Stimulated activated CD4-positive, alpha-beta T cell treated with anti-CD3 and anti-CD28 coated beads, Interleukin-1b, Interleukin-23, amount 100 ng/mL, for 4 hours (primary cell): ENCODE data around the gene MPV17L2.

ENCODE experiments used
- DNase-seq, 2 donors: peaks; one replicate each; pipeline ENCODE4 v3.0.0-alpha.2; 2020; ENCODE audit warnings: low read depth in 2 of 2

MPV17L2 gene

GRCh38 chr19:18160971-18161635 lies 31.9 kb upstream of the MPV17L2 start:
- DNase-seq = peak; percentile 79 to 83

GRCh38 chr19:18161636-18162002 lies 31.4 kb upstream of the MPV17L2 start:
- no peak for DNase-seq

DNA sequence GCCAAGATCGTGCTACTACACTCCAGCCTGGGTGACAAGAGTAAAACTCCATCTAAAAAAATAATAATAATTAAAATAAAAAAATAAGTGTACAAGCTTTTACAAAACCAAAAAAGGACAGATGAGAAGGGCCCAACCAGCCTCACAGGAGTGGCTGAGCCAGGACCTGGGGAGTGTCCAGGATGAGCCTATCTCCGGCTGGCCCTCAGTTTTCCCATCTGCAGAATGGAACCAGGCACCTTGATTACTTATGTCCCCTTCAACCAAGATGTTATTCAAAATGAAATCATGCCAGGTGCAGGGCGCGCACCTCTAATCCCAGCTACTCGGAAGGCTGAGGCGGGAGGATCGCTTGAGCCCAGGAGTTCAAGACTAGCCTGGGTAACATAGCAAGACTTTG lies 28.9 kb upstream of the MPV17L2 start:
- no peak for DNase-seq

DNA sequence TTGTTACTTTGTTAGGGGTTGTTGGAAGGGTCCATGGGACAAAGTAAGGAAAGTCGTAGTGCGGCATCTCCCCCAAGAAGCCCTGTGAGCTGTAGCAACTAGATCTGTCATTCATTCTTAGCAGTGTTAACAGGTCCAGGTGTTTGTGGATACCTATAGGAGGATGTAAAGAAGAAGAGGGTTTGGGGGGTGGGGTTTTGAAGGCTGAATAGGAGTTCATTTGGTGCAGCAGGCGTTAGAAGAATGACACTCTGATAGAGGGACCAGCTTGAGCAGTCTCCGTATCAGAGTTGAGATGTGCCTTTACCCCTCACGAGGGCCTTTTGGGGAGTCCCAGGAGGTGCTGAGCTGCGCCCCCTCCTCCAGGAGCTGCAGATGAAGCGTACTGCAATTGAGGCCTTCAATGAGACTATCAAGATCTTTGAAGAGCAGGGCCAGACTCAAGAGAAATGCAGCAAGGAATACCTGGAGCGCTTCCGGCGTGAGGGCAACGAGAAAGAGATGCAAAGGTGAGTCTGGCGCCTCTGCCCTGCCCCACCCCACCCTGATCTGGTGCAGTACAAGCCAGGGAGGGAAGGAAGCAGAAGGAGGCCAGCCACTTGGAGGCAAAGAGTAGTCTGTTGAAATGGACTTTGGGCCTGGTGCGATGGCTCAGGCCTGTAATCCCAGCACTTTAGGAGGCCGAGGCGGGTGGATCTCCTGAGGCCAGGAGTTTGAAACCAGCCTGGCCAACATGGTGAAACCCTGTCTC lies 27.0 kb upstream of the MPV17L2 start:
- DNase-seq = no peak

GRCh38 chr19:18167011-18167410 lies 26.0 kb upstream of the MPV17L2 start:
- DNase-seq = no peak

- peak; percentile 49 to 51 for DNase-seq
Observed at GRCh38 chr19:18167975-18168645, 24.9 kb upstream of the MPV17L2 start.

DNA sequence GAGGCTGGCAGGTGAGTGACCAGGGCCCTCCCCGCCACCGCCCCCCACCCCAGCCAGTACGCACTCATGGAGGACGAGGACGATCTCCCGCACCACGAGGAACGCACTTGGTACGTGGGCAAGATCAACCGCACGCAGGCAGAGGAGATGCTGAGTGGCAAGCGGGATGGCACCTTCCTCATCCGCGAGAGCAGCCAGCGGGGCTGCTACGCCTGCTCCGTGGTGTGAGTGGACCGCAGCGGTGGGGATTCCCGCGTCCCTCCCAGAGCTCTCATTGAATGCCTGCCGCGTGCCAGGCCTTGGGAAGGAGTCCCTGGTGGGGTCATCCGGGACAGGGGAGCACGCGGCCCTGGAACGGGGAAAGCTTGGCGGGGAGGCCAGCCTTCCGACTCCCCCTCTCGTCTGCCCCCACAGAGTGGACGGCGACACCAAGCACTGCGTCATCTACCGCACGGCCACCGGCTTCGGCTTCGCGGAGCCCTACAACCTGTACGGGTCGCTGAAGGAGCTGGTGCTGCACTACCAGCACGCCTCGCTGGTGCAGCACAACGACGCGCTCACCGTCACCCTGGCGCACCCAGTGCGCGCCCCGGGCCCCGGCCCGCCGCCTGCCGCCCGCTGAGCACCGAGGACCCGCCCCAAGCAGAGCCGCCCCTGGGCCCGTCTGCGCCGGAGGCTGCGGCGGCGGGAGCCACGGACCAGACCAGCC lies 24.2 kb upstream of the MPV17L2 start:
- DNase-seq = no peak

GRCh38 chr19:18170714-18171255 lies 22.2 kb upstream of the MPV17L2 start:
- no peak for DNase-seq

DNA sequence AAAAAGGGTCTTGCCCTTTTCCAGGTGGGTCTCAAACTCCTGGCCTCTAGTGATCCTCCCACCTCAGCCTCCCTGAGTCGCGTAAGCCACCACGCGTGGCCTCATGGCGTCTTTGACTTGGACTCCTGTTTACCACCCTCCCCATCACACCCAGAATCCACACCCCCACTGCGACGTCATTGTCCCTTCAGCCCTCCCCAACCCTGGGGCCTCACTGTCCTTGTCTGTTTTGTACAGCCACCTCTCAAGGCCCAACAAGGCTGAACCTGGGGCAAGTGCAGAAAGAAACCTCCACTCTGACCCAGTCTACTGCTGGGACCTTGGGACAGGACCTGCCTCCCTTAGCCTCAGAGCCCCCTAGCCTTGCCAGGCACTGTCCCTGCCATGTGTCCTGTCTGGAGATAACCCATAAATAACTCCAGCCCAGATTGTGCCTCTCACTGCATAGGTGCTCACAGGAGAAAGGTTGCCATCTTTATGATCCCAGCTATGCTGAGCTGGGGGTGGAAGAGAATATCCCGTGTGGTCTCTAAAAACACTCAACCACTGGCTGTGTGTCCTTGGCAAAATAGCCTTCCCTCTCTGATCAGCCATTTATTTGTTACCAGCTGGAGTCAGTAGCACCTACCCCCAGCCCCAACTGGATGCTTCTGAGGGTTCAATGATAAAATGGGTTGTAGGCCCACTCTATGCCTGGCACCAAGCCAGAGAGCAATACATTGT lies 21.3 kb upstream of the MPV17L2 start:
- no peak for DNase-seq

DNA sequence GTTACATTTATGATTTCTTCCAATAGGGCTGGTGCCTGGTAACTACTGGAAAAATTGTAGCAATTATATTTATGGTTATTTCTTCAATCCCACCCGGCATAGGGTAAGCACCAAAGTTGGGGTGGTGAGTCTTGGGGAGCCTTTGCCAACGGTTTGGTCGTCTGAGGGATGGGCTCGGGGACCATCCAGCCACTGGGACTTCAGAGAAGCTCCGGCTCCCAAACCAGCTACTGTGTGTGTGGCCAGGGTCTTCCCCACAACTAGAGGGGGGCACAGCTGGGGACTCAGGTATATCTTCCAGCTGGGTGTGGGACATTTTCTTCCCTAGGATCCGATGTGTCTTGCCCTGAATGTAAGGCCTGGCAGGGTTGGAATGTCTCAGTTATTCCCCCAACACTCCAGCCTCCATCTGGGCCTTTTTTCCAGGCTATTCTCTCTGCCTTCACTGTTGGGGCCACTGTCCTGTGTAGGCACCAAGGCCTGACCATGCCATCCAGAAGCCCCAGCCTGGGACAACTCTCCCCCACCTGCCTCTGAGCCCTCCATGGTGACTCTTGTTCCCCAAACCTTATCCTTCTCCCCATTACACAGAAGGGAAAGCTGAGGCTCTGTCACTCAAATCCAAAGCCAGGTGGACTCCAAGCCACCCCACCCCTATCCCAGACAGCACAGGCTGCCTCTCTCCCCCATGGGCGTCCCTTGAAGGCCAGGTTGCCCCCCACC lies 20.5 kb upstream of the MPV17L2 start:
- no peak for DNase-seq

DNA sequence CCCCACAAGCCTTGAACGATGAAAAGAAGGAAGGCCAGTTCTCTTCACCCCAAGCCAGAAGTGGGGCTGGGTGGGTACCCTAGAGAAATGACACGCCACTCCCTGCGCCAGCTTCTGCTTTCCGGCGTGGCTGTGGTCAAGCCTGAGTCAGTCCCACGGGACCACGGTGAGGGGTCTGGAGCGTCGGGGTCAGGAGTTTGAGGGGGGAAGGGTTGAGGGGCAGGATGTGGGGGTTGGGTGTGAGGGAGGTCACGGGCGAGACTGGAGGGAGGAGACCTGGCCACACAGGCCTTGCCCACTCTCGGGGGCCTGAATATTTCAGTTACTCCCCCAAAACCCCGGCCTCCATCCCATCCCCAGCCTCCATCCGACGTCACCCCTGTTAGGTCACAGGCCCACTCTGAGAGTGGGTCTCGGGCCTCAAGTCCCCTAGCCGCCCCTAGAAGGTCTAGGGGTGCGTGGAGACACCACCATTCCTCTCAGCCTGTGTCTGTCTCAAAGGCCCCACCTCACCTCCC lies 19.9 kb upstream of the MPV17L2 start:
- DNase-seq = no peak

- DNase-seq = peak; percentile 49 to 61
Observed at GRCh38 chr19:18173572-18174288, 19.3 kb upstream of the MPV17L2 start, which contains the start of gene IFI30. IFI30 (plus strand) TSS chr19:18173813; CDS start chr19:18173842, 29 bp downstream.

GRCh38 chr19:18174983-18175382 lies 18.0 kb upstream of the MPV17L2 start:
- DNase-seq = no peak

DNA sequence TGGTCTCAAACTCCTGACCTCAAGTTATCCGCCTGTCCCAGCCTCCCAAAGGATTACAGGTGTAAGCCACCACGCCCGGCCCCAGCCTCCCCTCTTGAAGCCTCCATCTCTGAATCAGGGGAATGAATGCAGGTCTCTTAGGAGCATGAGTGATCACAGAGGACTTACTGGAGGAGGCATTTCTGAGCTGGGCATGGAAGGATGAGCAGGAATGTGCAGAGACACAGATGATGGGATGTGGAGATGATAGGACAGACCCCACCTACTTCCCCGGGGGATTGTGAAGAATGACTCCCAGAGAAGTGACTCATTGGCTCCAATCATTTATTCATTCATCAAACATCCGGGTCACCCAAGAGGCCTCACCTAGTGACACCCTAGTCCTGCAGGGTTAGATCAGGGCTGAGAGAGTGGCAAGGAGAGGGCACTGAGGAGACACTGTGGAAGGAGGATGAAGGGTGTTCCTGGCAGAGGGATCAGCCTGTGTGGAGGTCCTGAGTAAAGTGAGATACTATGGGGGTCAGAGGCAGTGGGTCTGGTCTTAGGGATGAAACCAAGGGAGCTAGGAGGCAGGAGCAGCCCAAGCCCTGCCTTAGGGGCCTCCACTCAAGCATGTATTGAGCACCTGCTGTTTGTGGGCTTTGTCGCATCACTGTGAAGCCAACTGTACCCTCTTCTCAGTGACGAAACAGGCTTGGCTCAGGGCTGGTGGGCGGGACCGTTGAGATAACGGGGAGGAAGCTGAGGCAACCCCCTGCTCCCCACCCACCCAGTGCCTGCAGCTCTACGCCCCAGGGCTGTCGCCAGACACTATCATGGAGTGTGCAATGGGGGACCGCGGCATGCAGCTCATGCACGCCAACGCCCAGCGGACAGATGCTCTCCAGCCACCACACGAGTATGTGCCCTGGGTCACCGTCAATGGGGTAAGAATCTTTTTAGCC lies 16.4 kb upstream of the MPV17L2 start:
- no peak for DNase-seq

DNA sequence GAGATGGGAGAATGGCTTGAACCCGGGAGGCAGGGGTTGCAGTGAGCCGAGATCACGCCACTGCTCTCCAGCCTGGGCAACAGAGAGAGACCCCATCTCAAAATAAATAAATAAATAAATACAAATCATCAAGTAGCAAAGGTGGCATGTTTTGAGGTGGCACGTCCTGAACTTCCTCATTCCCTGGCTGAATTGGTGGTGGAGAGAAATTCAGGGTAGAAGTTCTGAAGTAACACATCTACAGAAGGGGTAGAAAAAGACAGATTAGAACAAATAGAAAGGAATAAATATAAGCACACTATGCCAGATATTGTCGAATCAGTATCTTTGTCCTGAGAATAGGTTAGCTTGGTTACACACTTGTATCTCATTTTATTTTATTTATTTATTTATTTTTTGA lies 13.1 kb upstream of the MPV17L2 start:
- no peak for DNase-seq

DNA sequence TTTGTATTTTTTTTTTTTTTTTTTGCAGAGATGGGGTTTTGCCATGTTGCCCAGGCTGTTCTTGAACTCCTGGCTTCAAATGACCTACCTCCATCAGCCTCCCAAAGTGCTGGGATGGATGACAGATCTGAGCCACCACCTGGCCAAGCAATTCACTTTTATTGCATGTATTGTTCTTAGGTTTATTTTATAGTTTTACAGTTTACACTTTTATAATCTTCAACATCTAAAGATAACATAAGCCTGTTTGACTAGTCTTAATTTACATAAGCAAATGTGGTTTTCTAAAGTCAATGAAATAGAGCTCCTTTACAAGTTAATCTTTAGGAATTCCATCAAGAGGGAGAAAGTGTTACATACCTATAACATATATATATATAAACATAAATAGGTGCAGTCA lies 9.5 kb upstream of the MPV17L2 start:
- DNase-seq = no peak

- no peak for DNase-seq
Observed at GRCh38 chr19:18185538-18185937, 7.5 kb upstream of the MPV17L2 start.

GRCh38 chr19:18190278-18190677 lies 2.7 kb upstream of the MPV17L2 start:
- DNase-seq = no peak

GRCh38 chr19:18191640-18192062 lies 1.4 kb upstream of the MPV17L2 start:
- DNase-seq = no peak
